MCF 10A (cell line): ENCODE results near the gene PTPRF. TPM values are rescaled to one million over a fixed set of nuclear protein-coding genes. Genes with fewer than 3 reads are reported as not detected.

Source experiments
- BruUV-seq: library from RNA; stranded (reverse); fragments of 400-500 nt; replicated peaks from 2 replicates; lab custom pipeline; 2021; lab: Mats Ljungman, UMichigan
- CTCF ChIA-PET: fragments of 300-600 bp; sonication (Branson Sonifier 250); formaldehyde crosslinking; extraction: SDS; loops from one replicate; lab custom pipeline; 2021; ENCODE audit warnings: antibody characterized with exemption, inconsistent platforms; lab: Yijun Ruan, JAX
- POLR2A ChIA-PET: fragments of 300-600, 350-650 bp; sonication (Branson Sonifier 250); formaldehyde crosslinking; extraction: SDS; loops from one replicate; lab custom pipeline; 2020; ENCODE audit warnings: antibody characterized with exemption, inconsistent platforms; lab: Yijun Ruan, JAX
- DNase-seq: peaks from one replicate; pipeline ENCODE4 v3.0.0-alpha.2; 2018; ENCODE audit not compliant: unreplicated experiment
- H3K27ac Mint-ChIP-seq: one replicate; pipeline ENCODE4 v1.8.0; 2022; ENCODE audit warnings: mild to moderate bottlenecking, low read depth, mixed read lengths; ENCODE audit not compliant: unreplicated experiment
- H3K27me3 Mint-ChIP-seq: one replicate; pipeline ENCODE4 v1.8.0; 2022; ENCODE audit warnings: mixed read lengths; ENCODE audit not compliant: insufficient read depth, unreplicated experiment
- H3K36me3 Mint-ChIP-seq: one replicate; pipeline ENCODE4 v1.8.0; 2022; ENCODE audit warnings: mild to moderate bottlenecking, moderate library complexity, mixed read lengths; ENCODE audit not compliant: insufficient read depth, unreplicated experiment
- H3K4me1 Mint-ChIP-seq: one replicate; pipeline ENCODE4 v1.8.0; 2022; ENCODE audit warnings: mixed read lengths; ENCODE audit not compliant: insufficient read depth, unreplicated experiment
- H3K4me3 Mint-ChIP-seq: one replicate; pipeline ENCODE4 v1.8.0; 2022; ENCODE audit warnings: mild to moderate bottlenecking, moderate library complexity, mixed read lengths; ENCODE audit not compliant: unreplicated experiment
- H3K9me3 Mint-ChIP-seq: one replicate; pipeline ENCODE4 v1.8.0; 2022; ENCODE audit warnings: mixed read lengths; ENCODE audit not compliant: unreplicated experiment
- intact Hi-C: fragments of 100-400 bp; cut with micrococcal nuclease; formaldehyde crosslinking; loops from 2 replicates; pipeline ENCODE4 v1.14.1; 2022
- total RNA-seq: library from RNA; stranded (reverse); gene quantifications from 2 replicates; pipeline ENCODE4 v1.2.3, GENCODE V29; 2022
- TF ChIP-seq, protein P1 (sequence below): fragments of 200-600 bp; IDR thresholded peaks from one replicate; pipeline ENCODE4 v1.8.0; 2022; ENCODE audit warnings: antibody characterized with exemption, mild to moderate bottlenecking; ENCODE audit not compliant: unreplicated experiment

The PTPRF gene
- total RNA-seq, 1 experiment from 2014 or later: 67.2 TPM

- H3K27ac Mint-ChIP-seq: peak overlapping the region; percentile 91
- no TSS peak for BruUV-seq
- H3K27me3 Mint-ChIP-seq: no peaks in the 10 kb centered on the region
- CTCF ChIA-PET: interaction anchor here (0.5 to 1.3 kb wide), 5 partner anchors 10 to 437 kb away, joined by 3 to 6 read pairs (median 4); no protein-coding TSS in a partner anchor
- peak overlapping the region; percentile 96 for H3K4me3 Mint-ChIP-seq
- no peaks in the 10 kb centered on the region for H3K9me3 Mint-ChIP-seq
- TF ChIP-seq, protein P1, sequence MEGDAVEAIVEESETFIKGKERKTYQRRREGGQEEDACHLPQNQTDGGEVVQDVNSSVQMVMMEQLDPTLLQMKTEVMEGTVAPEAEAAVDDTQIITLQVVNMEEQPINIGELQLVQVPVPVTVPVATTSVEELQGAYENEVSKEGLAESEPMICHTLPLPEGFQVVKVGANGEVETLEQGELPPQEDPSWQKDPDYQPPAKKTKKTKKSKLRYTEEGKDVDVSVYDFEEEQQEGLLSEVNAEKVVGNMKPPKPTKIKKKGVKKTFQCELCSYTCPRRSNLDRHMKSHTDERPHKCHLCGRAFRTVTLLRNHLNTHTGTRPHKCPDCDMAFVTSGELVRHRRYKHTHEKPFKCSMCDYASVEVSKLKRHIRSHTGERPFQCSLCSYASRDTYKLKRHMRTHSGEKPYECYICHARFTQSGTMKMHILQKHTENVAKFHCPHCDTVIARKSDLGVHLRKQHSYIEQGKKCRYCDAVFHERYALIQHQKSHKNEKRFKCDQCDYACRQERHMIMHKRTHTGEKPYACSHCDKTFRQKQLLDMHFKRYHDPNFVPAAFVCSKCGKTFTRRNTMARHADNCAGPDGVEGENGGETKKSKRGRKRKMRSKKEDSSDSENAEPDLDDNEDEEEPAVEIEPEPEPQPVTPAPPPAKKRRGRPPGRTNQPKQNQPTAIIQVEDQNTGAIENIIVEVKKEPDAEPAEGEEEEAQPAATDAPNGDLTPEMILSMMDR: no peak
- DNase-seq: no peak
- intact Hi-C loops: no loop called here
- peaks cover 41% of the 10 kb centered on the region for H3K4me1 Mint-ChIP-seq
- no peaks in the 10 kb centered on the region for H3K36me3 Mint-ChIP-seq
- POLR2A ChIA-PET: interaction anchor here (1.5 to 3.4 kb wide), 2 partner anchors 48 to 119 kb away, joined by 3 to 20 read pairs; partner anchors contain the start of gene KDM4A
Observed at GRCh38 chr1:43531906-43532584, 1.4 kb downstream of the PTPRF start.

- POLR2A ChIA-PET: interaction anchor here (0.6 to 3.4 kb wide), 4 partner anchors 17 to 131 kb away, joined by 3 to 20 read pairs (median 3); partner anchors contain the start of gene KDM4A
- Mint-ChIP-seq H3K36me3 (peaks cover 5% of the 10 kb centered on the region), H3K4me1 (peaks cover 47% of the 10 kb centered on the region), H3K27me3 (no peaks in the 10 kb centered on the region), H3K27ac (no peak overlapping the region), H3K9me3 (no peaks in the 10 kb centered on the region), H3K4me3 (peak overlapping the region; percentile 96)
- TF ChIP-seq, protein P1: no peak
- CTCF ChIA-PET: interaction anchor here (0.7 to 1.3 kb wide), 3 partner anchors 10 to 441 kb away, joined by 3 to 6 read pairs (median 3); no protein-coding TSS in a partner anchor
- BruUV-seq: no TSS peak
- no peak for DNase-seq
- intact Hi-C loops: no loop called here
Observed at GRCh38 chr1:43532716-43533115, 2.0 kb downstream of the PTPRF start.

DNA sequence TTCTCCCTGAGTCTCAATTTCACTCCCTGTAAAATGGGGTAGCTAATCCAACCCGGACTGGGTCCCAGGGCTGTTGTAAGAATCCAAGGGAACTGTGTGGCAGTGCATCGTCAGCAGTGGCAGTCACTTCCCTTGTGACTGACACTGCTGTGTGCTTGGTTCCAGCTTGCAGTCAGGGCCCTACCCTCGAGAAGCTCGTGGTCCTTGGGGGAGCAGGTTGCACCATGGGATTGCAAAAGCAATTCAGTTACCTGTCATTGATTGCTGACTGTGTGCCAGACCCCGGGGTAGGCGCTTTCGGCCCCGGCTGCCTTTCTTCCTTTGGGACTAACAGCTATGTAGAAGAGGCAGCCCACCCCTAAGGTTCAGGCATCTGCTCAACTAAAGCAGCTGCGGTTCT, 2.9 kb downstream of the PTPRF start:
- H3K36me3 Mint-ChIP-seq: peaks cover 11% of the 10 kb centered on the region
- ChIA-PET POLR2A (interaction anchor here (0.6 to 3.4 kb wide), 6 partner anchors 47 to 173 kb away, joined by 3 to 20 read pairs (median 4); partner anchors contain the start of genes KDM4A and ST3GAL3), CTCF (interaction anchor here (0.6 kb wide), 3 partner anchors 50 to 213 kb away, joined by 3 read pairs; no protein-coding TSS in a partner anchor)
- no peak for DNase-seq
- peaks cover 49% of the 10 kb centered on the region for H3K4me1 Mint-ChIP-seq
- no peaks in the 10 kb centered on the region for H3K27me3 Mint-ChIP-seq
- no TSS peak for BruUV-seq
- no peaks in the 10 kb centered on the region for H3K9me3 Mint-ChIP-seq
- H3K4me3 Mint-ChIP-seq: no peak overlapping the region
- H3K27ac Mint-ChIP-seq: no peak overlapping the region
- intact Hi-C loops: no loop called here
- TF ChIP-seq, protein P1: no peak

GRCh38 chr1:43534256-43534655, 3.6 kb downstream of the PTPRF start:
- Mint-ChIP-seq H3K27me3 (no peaks in the 10 kb centered on the region), H3K27ac (no peak overlapping the region), H3K9me3 (no peaks in the 10 kb centered on the region), H3K4me3 (no peak overlapping the region), H3K4me1 (peaks cover 46% of the 10 kb centered on the region), H3K36me3 (peaks cover 11% of the 10 kb centered on the region)
- DNase-seq: no peak
- TF ChIP-seq, protein P1: no peak
- CTCF ChIA-PET: interaction anchor here (0.6 kb wide), 3 partner anchors 49 to 1284 kb away, joined by 3 read pairs; no protein-coding TSS in a partner anchor
- BruUV-seq: no TSS peak
- POLR2A ChIA-PET: interaction anchor here (1.3 to 3.4 kb wide), 3 partner anchors 54 to 173 kb away, joined by 5 to 20 read pairs (median 6); partner anchors contain the start of genes KDM4A and ST3GAL3
- intact Hi-C loops: no loop called here
